Type B pancreatic cell (in vitro differentiated cells): ENCODE data around the gene EFNB2. TPM values are rescaled to one million over a fixed set of nuclear protein-coding genes. Genes with fewer than 3 reads are reported as not detected.

Experiments used
- DNase-seq: peaks from one replicate; pipeline ENCODE4 v3.0.0; 2021; ENCODE audit warnings: mixed read lengths; ENCODE audit not compliant: unreplicated experiment; ENCODE audit errors: extremely low spot score
- H3K27ac Mint-ChIP-seq: 2 replicates; pipeline ENCODE4 v1.8.0; 2021; ENCODE audit warnings: mild to moderate bottlenecking, mixed read lengths
- H3K27me3 Mint-ChIP-seq: 2 replicates; pipeline ENCODE4 v1.8.0; 2021; ENCODE audit warnings: mixed read lengths
- H3K36me3 Mint-ChIP-seq: 2 replicates; pipeline ENCODE4 v1.8.0; 2021; ENCODE audit warnings: mixed read lengths
- H3K4me1 Mint-ChIP-seq: one replicate; pipeline ENCODE4 v1.8.0; 2021; ENCODE audit warnings: mixed read lengths; ENCODE audit not compliant: unreplicated experiment
- H3K4me3 Mint-ChIP-seq: 2 replicates; pipeline ENCODE4 v1.8.0; 2021; ENCODE audit warnings: mild to moderate bottlenecking, mixed read lengths
- H3K9me3 Mint-ChIP-seq: 2 replicates; pipeline ENCODE4 v1.8.0; 2021; ENCODE audit warnings: mixed read lengths
- total RNA-seq: library from RNA; stranded (reverse); gene quantifications from 2 replicates; pipeline ENCODE4 v1.2.1, GENCODE V29; 2021; ENCODE audit warnings: low replicate concordance
- TF ChIP-seq, protein P1 (sequence below): fragments of 200-600 bp; sonication (generic); conservative IDR thresholded peaks from 2 replicates; pipeline ENCODE4 v1.5.0; 2021; ENCODE audit warnings: antibody characterized with exemption, mild to moderate bottlenecking

The EFNB2 gene
- total RNA-seq, 1 donor from 2014 or later: 67.1 TPM

DNA sequence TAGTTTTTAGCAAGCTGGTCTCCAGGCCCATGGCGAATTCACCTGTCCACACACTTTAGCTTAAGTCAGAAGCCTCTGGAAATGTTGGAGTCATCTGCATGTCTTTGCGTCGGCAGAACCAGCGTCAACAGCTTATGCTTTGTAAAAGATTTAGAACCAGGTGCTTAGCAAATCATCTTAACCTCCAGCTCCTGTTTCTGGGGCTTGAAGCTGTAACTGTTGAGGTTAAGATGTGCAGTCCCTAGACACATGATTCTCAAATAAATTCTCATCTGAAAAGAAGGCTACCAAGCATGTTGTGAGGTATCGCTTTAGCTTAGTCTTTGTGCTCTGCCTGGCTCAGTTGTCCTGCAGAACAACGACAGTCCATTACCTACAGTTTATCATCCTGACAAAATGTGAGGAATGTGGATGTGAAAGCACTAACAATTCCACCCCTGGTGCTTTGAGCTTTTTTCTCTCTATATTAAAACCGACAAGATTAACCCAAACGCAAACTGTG is 4.4 kb downstream of the EFNB2 start:
- Mint-ChIP-seq H3K4me3 (peak overlapping the region; percentile 99), H3K27ac (peak overlapping the region; percentile 87), H3K4me1 (peaks cover 56% of the 10 kb centered on the region), H3K36me3 (peaks cover 9% of the 10 kb centered on the region), H3K27me3 (no peaks in the 10 kb centered on the region), H3K9me3 (no peaks in the 10 kb centered on the region)
- no peak for DNase-seq
- TF ChIP-seq, protein P1, sequence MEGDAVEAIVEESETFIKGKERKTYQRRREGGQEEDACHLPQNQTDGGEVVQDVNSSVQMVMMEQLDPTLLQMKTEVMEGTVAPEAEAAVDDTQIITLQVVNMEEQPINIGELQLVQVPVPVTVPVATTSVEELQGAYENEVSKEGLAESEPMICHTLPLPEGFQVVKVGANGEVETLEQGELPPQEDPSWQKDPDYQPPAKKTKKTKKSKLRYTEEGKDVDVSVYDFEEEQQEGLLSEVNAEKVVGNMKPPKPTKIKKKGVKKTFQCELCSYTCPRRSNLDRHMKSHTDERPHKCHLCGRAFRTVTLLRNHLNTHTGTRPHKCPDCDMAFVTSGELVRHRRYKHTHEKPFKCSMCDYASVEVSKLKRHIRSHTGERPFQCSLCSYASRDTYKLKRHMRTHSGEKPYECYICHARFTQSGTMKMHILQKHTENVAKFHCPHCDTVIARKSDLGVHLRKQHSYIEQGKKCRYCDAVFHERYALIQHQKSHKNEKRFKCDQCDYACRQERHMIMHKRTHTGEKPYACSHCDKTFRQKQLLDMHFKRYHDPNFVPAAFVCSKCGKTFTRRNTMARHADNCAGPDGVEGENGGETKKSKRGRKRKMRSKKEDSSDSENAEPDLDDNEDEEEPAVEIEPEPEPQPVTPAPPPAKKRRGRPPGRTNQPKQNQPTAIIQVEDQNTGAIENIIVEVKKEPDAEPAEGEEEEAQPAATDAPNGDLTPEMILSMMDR: no peak

DNA sequence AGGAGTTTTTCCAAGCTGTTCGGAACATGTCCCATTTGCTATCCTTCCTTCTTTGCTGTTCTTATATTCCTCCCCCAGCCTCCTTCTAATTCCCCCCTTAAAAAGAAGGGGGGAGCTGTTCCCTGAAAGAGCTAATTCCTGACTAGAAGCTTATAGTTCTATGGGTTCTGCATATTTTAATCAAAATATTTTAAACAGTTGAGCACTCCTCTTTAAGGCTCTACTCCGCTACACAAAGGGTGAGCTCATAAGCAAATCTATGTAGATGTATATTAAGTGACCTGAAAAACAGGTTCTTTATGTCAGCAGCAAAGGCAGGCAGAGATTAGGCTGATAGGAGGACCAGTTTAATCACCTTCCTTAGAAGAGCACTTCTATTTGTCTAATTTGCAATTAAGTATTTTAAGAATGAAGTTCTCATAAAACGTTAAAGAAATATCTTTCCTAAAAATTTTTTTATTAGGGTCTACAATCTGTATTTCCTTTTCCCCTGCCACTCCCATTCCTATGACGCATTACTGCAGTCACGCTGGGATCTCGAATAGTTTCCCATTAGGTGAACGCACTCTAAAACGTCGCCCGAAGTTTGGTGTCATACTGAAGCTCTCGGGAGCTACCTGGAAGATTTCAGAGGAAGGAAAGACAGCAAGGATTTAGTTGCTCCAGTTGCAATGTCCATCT is 5.2 kb downstream of the EFNB2 start:
- TF ChIP-seq, protein P1: no peak
- Mint-ChIP-seq H3K9me3 (no peaks in the 10 kb centered on the region), H3K4me3 (peak overlapping the region; percentile 99), H3K36me3 (peaks cover 9% of the 10 kb centered on the region), H3K27me3 (no peaks in the 10 kb centered on the region), H3K27ac (peak overlapping the region; percentile 87), H3K4me1 (peaks cover 63% of the 10 kb centered on the region)
- no peak for DNase-seq

DNA sequence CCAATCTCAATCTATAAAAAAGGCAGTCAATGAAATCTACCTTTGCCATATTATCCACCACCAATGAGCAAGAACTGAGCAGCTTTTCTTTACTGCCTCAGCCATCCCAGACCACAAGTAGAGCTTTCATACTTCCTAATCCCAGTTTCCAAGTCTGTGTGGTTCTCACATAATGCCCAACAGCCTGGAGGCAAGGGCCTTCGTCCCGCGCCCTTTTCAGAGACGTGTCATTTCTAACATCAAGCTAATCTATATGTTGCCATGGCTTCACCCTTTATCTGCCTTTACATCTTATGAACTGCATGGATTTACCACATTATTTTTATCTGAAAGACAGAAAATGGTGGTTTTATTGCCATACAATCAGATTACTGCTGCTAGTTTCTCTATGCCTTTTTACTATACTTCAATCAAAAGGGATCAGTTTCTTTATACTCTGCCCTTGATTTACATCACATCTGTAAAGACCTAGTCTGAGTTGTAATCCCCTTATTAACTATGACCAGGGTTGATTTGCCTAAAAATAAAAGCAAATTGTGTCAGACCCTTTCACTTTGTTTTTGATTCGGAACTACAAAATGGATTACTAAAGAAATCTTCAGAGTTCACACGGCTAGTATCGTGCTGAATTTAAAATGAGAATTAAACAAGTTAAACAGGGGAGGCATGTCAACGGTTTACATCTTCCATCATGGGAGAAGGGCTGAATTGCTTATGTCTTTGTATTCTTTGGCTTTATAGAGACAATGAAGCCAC is 5.9 kb downstream of the EFNB2 start:
- Mint-ChIP-seq H3K9me3 (no peaks in the 10 kb centered on the region), H3K4me3 (peak overlapping the region; percentile 99), H3K27me3 (no peaks in the 10 kb centered on the region), H3K36me3 (peaks cover 9% of the 10 kb centered on the region), H3K4me1 (peaks cover 65% of the 10 kb centered on the region), H3K27ac (peak overlapping the region; percentile 87)
- TF ChIP-seq, protein P1: no peak
- DNase-seq: no peak

DNA sequence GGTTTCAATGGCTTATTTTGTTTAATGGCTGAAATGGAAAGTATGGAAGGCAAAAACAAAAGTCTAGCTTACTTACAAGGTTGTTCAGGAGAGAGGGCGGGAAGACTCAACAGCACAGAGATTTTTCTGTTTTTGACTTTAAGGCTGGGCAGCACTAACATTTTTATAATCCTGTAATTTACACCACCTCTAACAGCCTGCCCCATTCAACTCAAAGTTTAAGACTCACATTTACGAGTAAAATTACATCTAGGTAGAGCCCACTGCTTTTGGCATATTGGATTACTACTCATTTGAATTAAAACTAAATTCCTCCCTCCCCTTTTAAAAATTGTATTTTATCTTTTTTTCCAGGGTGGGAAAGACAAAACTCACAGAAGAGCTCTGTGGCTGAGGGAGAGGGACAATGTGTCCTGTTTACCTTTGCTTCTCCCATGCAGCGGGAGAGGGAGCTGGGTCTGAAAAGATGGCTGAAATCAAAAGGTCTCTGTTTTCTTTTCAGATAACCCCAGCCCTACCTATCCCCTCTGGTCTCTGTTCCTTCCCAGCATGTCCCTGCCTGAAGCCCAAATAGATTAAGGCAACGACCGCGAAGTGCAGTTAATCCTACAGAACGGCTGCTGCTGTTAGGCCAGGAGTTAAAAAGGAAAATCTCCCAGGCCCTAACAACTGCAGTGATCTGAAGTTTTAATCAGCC is 6.6 kb downstream of the EFNB2 start:
- peaks cover 9% of the 10 kb centered on the region for H3K36me3 Mint-ChIP-seq
- no peaks in the 10 kb centered on the region for H3K27me3 Mint-ChIP-seq
- no peak for DNase-seq
- TF ChIP-seq, protein P1: no peak
- H3K4me1 Mint-ChIP-seq: peaks cover 73% of the 10 kb centered on the region
- H3K4me3 Mint-ChIP-seq: peak overlapping the region; percentile 99
- H3K9me3 Mint-ChIP-seq: no peaks in the 10 kb centered on the region
- H3K27ac Mint-ChIP-seq: peak overlapping the region; percentile 87

DNA sequence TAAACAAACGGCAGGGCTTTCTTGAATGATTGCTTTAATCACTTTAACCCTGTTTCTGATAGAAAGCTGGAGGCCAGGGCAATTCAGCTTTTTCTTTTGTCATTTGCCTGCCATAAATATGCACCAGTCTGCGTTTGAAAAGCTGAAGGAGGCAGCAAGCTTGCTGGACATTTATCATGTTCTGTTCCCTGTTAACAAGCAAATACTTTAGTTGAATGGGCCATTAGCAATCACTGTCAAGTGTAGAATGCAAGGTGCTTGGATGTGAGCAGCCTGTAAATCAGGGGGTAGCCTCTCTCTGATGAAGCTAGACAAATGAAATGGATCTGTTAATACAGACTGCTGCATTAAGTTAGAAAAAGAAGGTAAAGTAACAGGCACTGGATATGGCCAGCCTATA is 7.6 kb downstream of the EFNB2 start:
- Mint-ChIP-seq H3K27me3 (no peaks in the 10 kb centered on the region), H3K36me3 (peaks cover 9% of the 10 kb centered on the region), H3K27ac (peak overlapping the region; percentile 65), H3K4me1 (peaks cover 81% of the 10 kb centered on the region), H3K4me3 (peak overlapping the region; percentile 46), H3K9me3 (no peaks in the 10 kb centered on the region)
- DNase-seq: no peak
- TF ChIP-seq, protein P1: no peak
